Ovary (tissue), 3 donors: ENCODE results near the gene TESMIN.

ENCODE experiments used
- CTCF ChIP-seq, 3 donors: fragments of 450-650 bp in 2 of 3; fragments of 200-600 bp in 1 of 3; IDR thresholded peaks; one replicate each; pipeline versions ENCODE4 v1.5.1 to v1.8.0; 2016 to 2022; ENCODE audit warnings: antibody characterized with exemption in 3 of 3, mild to moderate bottlenecking in 1 of 3
- EP300 ChIP-seq: sonication (generic); formaldehyde crosslinking; IDR thresholded peaks from one replicate; pipeline ENCODE4 v1.6.1; 2017; ENCODE audit warnings: antibody characterized with exemption
- POLR2A ChIP-seq: fragments of 450-650 bp; IDR thresholded peaks from one replicate; pipeline ENCODE4 v1.6.1; 2017; ENCODE audit warnings: antibody characterized with exemption, mild to moderate bottlenecking, moderate library complexity
- donor health status: DM: no; HTN: no; CAD: no.

- no peak for TF ChIP-seq CTCF (IDR thresholded peaks at IDR 0.05)
- TF ChIP-seq POLR2A = no peak
- no peak for TF ChIP-seq EP300
Observed at GRCh38 chr11:68750195-68751003, 921 bp downstream of the TESMIN start.
